HepG2 (cell line): ENCODE measurements around the gene RNF126. TPM values are rescaled to one million over a fixed set of nuclear protein-coding genes. Genes with fewer than 3 reads are reported as not detected.
A peak's percentile ranks its signal among the peaks of the same experiment; 100 is the strongest.

Experiments
- ATAC-seq: fragments of 200-7000 bp; cut with Tn5 transposase; 3 replicates; pipeline ENCODE4 v1.9.1; 2020; ENCODE audit warnings: mild to moderate bottlenecking, moderate library complexity
- BruUV-seq: library from RNA; stranded (reverse); fragments of 400-500 nt; replicated peaks from 2 replicates; lab custom pipeline; 2021; lab: Mats Ljungman, UMichigan
- CTCF ChIA-PET: fragments of 300-600 bp; formaldehyde crosslinking; extraction: SDS; loops from one replicate; lab custom pipeline; 2021; ENCODE audit warnings: low total read pairs, inconsistent platforms, low intra/inter-chr PET ratio; lab: Yijun Ruan, JAX
- POLR2A ChIA-PET: fragments of 350-600 bp; sonication (Branson Sonifier 250); formaldehyde crosslinking; loops from one replicate; lab custom pipeline; 2020; ENCODE audit warnings: antibody characterized with exemption, inconsistent platforms; lab: Yijun Ruan, JAX
- DNase-seq: peaks from one replicate; pipeline ENCODE4 v3.0.0-alpha.2; 2015; ENCODE audit warnings: low spot score
- FAIRE-seq: peaks from 3 replicates; lab custom pipeline; 2011; peaks lifted over from hg19 to GRCh38; lab: Jason Lieb, UNC
- H2AFZ ChIP-seq: one replicate; pipeline ENCODE4 v1.6.1; 2011; ENCODE audit warnings: low read length, inconsistent platforms
- H3K27ac ChIP-seq: fragments of 300-600 bp; 3 replicates; pipeline ENCODE4 v1.8.0; 2011; ENCODE audit warnings: mixed run types, mild to moderate bottlenecking, mixed read lengths, low read length, inconsistent platforms; ENCODE audit not compliant: insufficient read depth; ENCODE audit errors: extremely low read length
- H3K27me3 ChIP-seq, 2 experiments: fragments of 200-600 bp in 1 of 2; 2 replicates in 1 of 2; 3 replicates in 1 of 2; pipeline versions ENCODE4 v1.6.0 to v1.8.0; 2011; ENCODE audit warnings: low read length in 2 of 2, mild to moderate bottlenecking in 2 of 2, moderate library complexity in 2 of 2, inconsistent platforms in 1 of 2; ENCODE audit not compliant: insufficient read depth in 2 of 2, control insufficient read depth in 1 of 2
- H3K36me3 ChIP-seq, 2 experiments: fragments of 200-600 bp in 1 of 2; replicated peaks in 1 of 2; 2 replicates in 1 of 2; 3 replicates in 1 of 2; pipeline versions ENCODE4 v1.5.1 to v1.8.0; 2011; ENCODE audit warnings: low read length in 2 of 2, inconsistent platforms in 1 of 2; ENCODE audit not compliant: insufficient read depth in 2 of 2, control insufficient read depth in 1 of 2
- H3K4me1 ChIP-seq: 2 replicates; pipeline ENCODE4 v1.5.1; 2012; ENCODE audit warnings: low read length, inconsistent platforms; ENCODE audit not compliant: insufficient read depth
- H3K4me2 ChIP-seq: 2 replicates; pipeline ENCODE4 v1.6.0; 2011; ENCODE audit warnings: low read depth, low read length, inconsistent platforms
- H3K4me3 ChIP-seq, 3 experiments: fragments of 200-600 bp in 1 of 3; sonication (generic), shearing (Covaris generic) in 1 of 3; replicated peaks in 1 of 3; 2 replicates each; pipeline ENCODE4 v1.5.1; 2011 to 2016; ENCODE audit warnings: low read length in 3 of 3, inconsistent platforms in 2 of 3, low read depth in 2 of 3, mild to moderate bottlenecking in 2 of 3, control low read depth in 1 of 3, mixed read lengths in 1 of 3; ENCODE audit not compliant: insufficient read depth in 1 of 3
- H3K79me2 ChIP-seq: one replicate; pipeline ENCODE4 v1.6.1; 2011; ENCODE audit warnings: low read length, inconsistent platforms; ENCODE audit not compliant: insufficient read depth
- H3K9ac ChIP-seq: 2 replicates; pipeline ENCODE4 v1.6.0; 2011; ENCODE audit warnings: mild to moderate bottlenecking, low read depth, low read length, inconsistent platforms; ENCODE audit not compliant: insufficient read depth
- H3K9me3 ChIP-seq: 2 replicates; pipeline ENCODE4 v1.5.1; 2012; ENCODE audit warnings: mild to moderate bottlenecking, low read length
- H4K20me1 ChIP-seq: 2 replicates; pipeline ENCODE4 v1.6.0; 2011; ENCODE audit warnings: inconsistent platforms, mild to moderate bottlenecking, low read length, moderate library complexity; ENCODE audit not compliant: insufficient read depth
- AGO2 ChIP-seq: fragments of 200-400 bp; formaldehyde crosslinking; optimal IDR thresholded peaks from 2 replicates; pipeline ENCODE3; 2017; ENCODE audit warnings: mild to moderate bottlenecking, low read depth, low read length, moderate library complexity
- CSRNP2 ChIP-seq: sonication (generic); formaldehyde crosslinking; conservative IDR thresholded peaks from 2 replicates; pipeline ENCODE4 v1.8.0; 2022; ENCODE audit warnings: low read depth, missing genetic modification reagents
- MAFG ChIP-seq: sonication (generic); formaldehyde crosslinking; IDR thresholded peaks from 2 replicates; pipeline ENCODE4 v1.5.1; 2020; ENCODE audit warnings: mild to moderate bottlenecking, missing genetic modification reagents
- MIER2 ChIP-seq: IDR thresholded peaks from 2 replicates; pipeline ENCODE4 v1.6.1; 2016; ENCODE audit warnings: missing biosample characterization, missing genetic modification reagents
- NPAS2 ChIP-seq: sonication (generic); formaldehyde crosslinking; IDR thresholded peaks from 2 replicates; pipeline ENCODE4 v1.8.0; 2022; ENCODE audit warnings: mild to moderate bottlenecking, missing genetic modification reagents, borderline replicate concordance
- RBFOX2 ChIP-seq: fragments of 200-400 bp; formaldehyde crosslinking; IDR thresholded peaks from 2 replicates; pipeline ENCODE4 v1.6.1; 2017; ENCODE audit warnings: low read depth, mild to moderate bottlenecking, low read length
- SIX4 ChIP-seq: sonication (generic); formaldehyde crosslinking; IDR thresholded peaks from 2 replicates; pipeline ENCODE4 v1.4.0; 2020; ENCODE audit warnings: missing genetic modification reagents
- TAF1 ChIP-seq: sonication (generic); formaldehyde crosslinking; IDR thresholded peaks from 2 replicates; pipeline ENCODE4 v1.4.0; 2020; ENCODE audit warnings: missing genetic modification reagents
- ZBTB38 ChIP-seq: sonication (generic); formaldehyde crosslinking; IDR thresholded peaks from 2 replicates; pipeline ENCODE4 v1.5.1; 2020; ENCODE audit warnings: mild to moderate bottlenecking, missing genetic modification reagents
- ZKSCAN8 ChIP-seq: IDR thresholded peaks from 2 replicates; pipeline ENCODE4 v1.6.1; 2016; ENCODE audit warnings: borderline replicate concordance, missing genetic modification reagents, missing compliant biosample characterization
- ZNF670 ChIP-seq: sonication (generic); formaldehyde crosslinking; IDR thresholded peaks from 2 replicates; pipeline ENCODE4 v1.8.0; 2022; ENCODE audit warnings: mild to moderate bottlenecking, missing genetic modification reagents, borderline replicate concordance
- ZNF7 ChIP-seq: IDR thresholded peaks from 2 replicates; pipeline ENCODE4 v1.6.1; 2016; ENCODE audit warnings: missing biosample characterization, missing genetic modification reagents
- ZNF713 ChIP-seq: sonication (generic); formaldehyde crosslinking; IDR thresholded peaks from 2 replicates; pipeline ENCODE4 v1.4.0; 2020; ENCODE audit warnings: mild to moderate bottlenecking, missing genetic modification reagents
- ZNF749 ChIP-seq: sonication (generic); formaldehyde crosslinking; IDR thresholded peaks from 2 replicates; pipeline ENCODE4 v1.8.0; 2022; ENCODE audit warnings: mild to moderate bottlenecking, missing genetic modification reagents, moderate library complexity, borderline replicate concordance
- whole genome bisulfite sequencing: methylation state at CpG from one replicate; pipeline ENCODE4 v1.1.6; 2017; ENCODE audit warnings: low lambda C conversion rate; 5-methylcytosine and 5-hydroxymethylcytosine counted together
- in situ Hi-C: cut with HindIII; loops from 2 replicates; pipeline ENCODE4 v1.10.0; 2017; ENCODE audit warnings: low pct_unique_long_range_greater_than_20kb; ENCODE audit not compliant: extremely low pct_ligation_motif_present
- intact Hi-C: fragments of 100-400 bp; cut with micrococcal nuclease; formaldehyde crosslinking; loops from one replicate; pipeline ENCODE4 v1.10.0; 2022; ENCODE audit not compliant: unreplicated experiment
- polyA plus RNA-seq, 8 experiments: library from polyadenylated mRNA; depleted of rRNA in 3 of 8; stranded (reverse) in 7 of 8; unstranded in 1 of 8; fragments of >200 nt; fragmentation: Illumina TruSeq in 4 of 8; extraction: Trizol in 4 of 8; gene quantifications; 2 replicates each; pipeline versions ENCODE4 v1.2.1 to v1.2.3, GENCODE V29; 2011 to 2016; ENCODE audit warnings: low read depth in 4 of 8, missing spikeins in 1 of 8, mixed read lengths in 1 of 8; ENCODE audit not compliant: insufficient read depth in 1 of 8
- total RNA-seq, 5 experiments: library from RNA; depleted of rRNA; stranded (reverse); fragments of >200 nt; fragmentation: Illumina TruSeq; extraction: Trizol; gene quantifications; 2 replicates each; pipeline ENCODE4 v1.2.3, GENCODE V29; 2016; ENCODE audit warnings: low read depth in 1 of 5
- TF ChIP-seq, protein P1 (sequence below): sonication (generic); formaldehyde crosslinking; IDR thresholded peaks from 2 replicates; pipeline ENCODE4 v1.5.1; 2020; ENCODE audit warnings: mild to moderate bottlenecking, missing genetic modification reagents, moderate library complexity

Gene RNF126
- total and polyA plus RNA-seq, 2 of the 13 experiments (the other 11 are each of a cell fraction or from before 2014, with no cell fraction given): 23.2 to 34.0 TPM

DNA sequence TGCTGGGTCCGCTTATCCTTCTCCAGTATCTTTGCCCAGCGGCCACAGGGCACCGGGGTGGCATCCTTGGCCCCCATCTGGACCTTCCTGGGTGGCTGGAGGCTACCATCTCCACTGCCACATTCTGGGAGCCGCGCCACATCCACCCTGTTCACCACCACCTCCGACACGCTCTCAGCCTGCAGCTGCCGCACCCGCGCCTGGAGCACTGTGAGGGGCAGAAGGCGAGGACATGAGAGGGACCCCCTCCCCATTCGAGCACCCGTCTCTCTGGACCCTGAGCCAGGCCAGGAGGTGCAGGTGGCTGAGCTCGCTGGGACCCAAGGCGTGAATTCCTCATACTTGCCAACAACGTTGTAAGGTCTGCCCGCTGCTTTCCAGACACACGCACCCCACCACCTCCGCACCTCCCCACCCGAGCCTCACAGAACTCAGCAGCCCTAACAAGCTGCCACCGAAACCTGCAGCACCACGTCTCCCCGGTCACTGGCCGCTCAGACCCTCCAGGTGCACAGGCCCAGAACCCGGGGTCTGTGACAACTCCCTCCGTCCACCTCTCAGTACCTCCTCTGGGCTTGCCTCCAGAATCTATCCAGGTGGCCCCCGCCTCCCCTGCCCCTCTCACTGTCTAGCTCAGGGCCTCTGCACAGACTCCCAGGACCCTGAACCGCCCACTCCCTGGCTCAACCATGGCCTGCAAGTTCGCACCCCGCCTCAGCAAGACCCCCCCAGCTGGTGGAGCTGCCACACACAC lies 32.9 kb downstream of the RNF126 start:
- DNase-seq (no peak), ATAC-seq (no peak), FAIRE-seq (no peak)
- H3K27me3 ChIP-seq: no peaks in the 10 kb centered on the region; a peak in 1 of 5 replicates
- peaks cover 6 to 26% of the 10 kb centered on the region in 2 experiments; a peak in 4 of 5 replicates for H3K36me3 ChIP-seq
- no peaks in the 10 kb centered on the region for H3K9me3 ChIP-seq
- H2AFZ ChIP-seq: no peak overlapping the region
- peaks cover 30% of the 10 kb centered on the region for H3K79me2 ChIP-seq
- H3K9ac ChIP-seq: no peak overlapping the region
- BruUV-seq: no TSS peak
- H3K4me2 ChIP-seq: no peak overlapping the region
- 94% methylated on average over 29 of the region's 30 CpGs for WGBS
- in situ Hi-C loops: no loop called here
- CTCF ChIA-PET: no interaction called here
- POLR2A ChIA-PET: no interaction called here
- H3K4me3 ChIP-seq: no peak overlapping the region
- TF ChIP-seq RBFOX2 (peak; percentile 55; the same call in 1 of the 2 replicates), MAFG (CRISPR knock-in tag) (no peak), SIX4 (no peak), ZNF749 (CRISPR knock-in tag) (no peak), TAF1 (no peak), MIER2 (no peak), AGO2 (peak; percentile 47), ZNF713 (CRISPR knock-in tag) (no peak), CSRNP2 (no peak), ZNF670 (no peak), ZKSCAN8 (CRISPR knock-in tag) (no peak), ZBTB38 (peak; percentile 70; the same call in 1 of the 2 replicates), NPAS2 (CRISPR knock-in tag) (no peak), ZNF7 (CRISPR knock-in tag) (no peak)
- TF ChIP-seq, protein P1, sequence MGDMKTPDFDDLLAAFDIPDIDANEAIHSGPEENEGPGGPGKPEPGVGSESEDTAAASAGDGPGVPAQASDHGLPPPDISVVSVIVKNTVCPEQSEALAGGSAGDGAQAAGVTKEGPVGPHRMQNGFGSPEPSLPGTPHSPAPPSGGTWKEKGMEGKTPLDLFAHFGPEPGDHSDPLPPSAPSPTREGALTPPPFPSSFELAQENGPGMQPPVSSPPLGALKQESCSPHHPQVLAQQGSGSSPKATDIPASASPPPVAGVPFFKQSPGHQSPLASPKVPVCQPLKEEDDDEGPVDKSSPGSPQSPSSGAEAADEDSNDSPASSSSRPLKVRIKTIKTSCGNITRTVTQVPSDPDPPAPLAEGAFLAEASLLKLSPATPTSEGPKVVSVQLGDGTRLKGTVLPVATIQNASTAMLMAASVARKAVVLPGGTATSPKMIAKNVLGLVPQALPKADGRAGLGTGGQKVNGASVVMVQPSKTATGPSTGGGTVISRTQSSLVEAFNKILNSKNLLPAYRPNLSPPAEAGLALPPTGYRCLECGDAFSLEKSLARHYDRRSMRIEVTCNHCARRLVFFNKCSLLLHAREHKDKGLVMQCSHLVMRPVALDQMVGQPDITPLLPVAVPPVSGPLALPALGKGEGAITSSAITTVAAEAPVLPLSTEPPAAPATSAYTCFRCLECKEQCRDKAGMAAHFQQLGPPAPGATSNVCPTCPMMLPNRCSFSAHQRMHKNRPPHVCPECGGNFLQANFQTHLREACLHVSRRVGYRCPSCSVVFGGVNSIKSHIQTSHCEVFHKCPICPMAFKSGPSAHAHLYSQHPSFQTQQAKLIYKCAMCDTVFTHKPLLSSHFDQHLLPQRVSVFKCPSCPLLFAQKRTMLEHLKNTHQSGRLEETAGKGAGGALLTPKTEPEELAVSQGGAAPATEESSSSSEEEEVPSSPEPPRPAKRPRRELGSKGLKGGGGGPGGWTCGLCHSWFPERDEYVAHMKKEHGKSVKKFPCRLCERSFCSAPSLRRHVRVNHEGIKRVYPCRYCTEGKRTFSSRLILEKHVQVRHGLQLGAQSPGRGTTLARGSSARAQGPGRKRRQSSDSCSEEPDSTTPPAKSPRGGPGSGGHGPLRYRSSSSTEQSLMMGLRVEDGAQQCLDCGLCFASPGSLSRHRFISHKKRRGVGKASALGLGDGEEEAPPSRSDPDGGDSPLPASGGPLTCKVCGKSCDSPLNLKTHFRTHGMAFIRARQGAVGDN (CRISPR knock-in tag): 0 out of 2 replicates have a peak, but pooled peaks have one; percentile 23
- TF ChIP-seq, all 625 proteins: peak for 4
- Histone ChIP-seq H3K27ac (no peak overlapping the region), H3K4me1 (peaks cover 36% of the 10 kb centered on the region), H4K20me1 (peaks cover 7% of the 10 kb centered on the region; the same call in 1 of the 2 replicates)
- intact Hi-C loops: no loop called here
